Measurements from ENCODE around the gene TPSB2. TPM values are rescaled to one million over a fixed set of nuclear protein-coding genes. Genes with fewer than 3 reads are reported as not detected.

TPSB2 gene
- polyA plus RNA-seq, 1 experiment: not detected

DNA sequence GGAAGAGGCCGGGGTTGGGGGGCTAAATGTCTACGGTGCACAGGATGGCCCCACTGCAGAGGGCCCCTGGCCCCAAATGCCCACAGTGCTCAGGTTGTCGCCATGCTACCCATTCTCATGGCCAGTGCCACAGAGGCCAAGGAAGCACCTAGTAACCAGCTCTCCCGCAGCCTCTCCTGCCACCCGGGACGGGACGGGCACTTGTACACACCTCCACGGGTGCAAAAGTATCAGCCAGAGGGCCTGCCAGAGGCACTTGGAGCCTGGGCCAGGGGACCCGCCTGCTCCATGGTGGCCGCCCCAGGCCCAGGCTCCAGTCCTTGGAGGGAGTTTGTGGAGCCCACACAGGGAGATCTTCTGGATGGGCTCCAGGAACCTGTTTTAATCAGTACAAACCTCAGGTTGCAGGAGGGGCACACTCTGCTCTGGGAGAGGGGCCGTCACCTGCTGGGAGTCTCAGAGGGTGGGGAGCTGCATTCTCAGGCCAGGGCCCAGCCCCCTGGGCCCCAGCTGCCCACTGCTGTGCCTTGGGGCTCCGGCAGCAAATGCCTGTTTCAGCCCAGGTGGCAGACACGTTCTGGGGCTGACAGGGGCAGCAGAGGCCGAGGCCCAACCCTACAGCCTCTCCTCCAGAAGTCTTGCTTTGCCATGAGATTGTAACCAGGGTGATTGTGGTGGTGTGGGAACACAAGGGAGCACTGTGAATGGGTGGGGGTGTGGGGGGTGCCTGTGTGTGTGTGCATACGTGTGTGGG lies 33.8 kb upstream of the TPSB2 start:
- TF ChIP-seq, protein P1, sequence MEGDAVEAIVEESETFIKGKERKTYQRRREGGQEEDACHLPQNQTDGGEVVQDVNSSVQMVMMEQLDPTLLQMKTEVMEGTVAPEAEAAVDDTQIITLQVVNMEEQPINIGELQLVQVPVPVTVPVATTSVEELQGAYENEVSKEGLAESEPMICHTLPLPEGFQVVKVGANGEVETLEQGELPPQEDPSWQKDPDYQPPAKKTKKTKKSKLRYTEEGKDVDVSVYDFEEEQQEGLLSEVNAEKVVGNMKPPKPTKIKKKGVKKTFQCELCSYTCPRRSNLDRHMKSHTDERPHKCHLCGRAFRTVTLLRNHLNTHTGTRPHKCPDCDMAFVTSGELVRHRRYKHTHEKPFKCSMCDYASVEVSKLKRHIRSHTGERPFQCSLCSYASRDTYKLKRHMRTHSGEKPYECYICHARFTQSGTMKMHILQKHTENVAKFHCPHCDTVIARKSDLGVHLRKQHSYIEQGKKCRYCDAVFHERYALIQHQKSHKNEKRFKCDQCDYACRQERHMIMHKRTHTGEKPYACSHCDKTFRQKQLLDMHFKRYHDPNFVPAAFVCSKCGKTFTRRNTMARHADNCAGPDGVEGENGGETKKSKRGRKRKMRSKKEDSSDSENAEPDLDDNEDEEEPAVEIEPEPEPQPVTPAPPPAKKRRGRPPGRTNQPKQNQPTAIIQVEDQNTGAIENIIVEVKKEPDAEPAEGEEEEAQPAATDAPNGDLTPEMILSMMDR (IDR thresholded peaks at IDR 0.05; ENCODE audit: insufficient read depth, low read depth, low read length): no peak
- Histone ChIP-seq H3K27me3 (ENCODE audit: control insufficient read depth, insufficient read depth, low read length) (peaks cover 22% of the 10 kb centered on the region), H3K36me3 (ENCODE audit: control insufficient read depth, insufficient read depth, low read length) (no peaks in the 10 kb centered on the region), H3K4me3 (ENCODE audit: low read depth, low read length) (no peak overlapping the region)
- ChIA-PET CTCF (interaction anchor here (1.3 kb wide), 1 partner anchor 15 kb away, joined by 3 read pairs; no protein-coding TSS in a partner anchor), POLR2A (no interaction called here)
- no peak for DNase-seq (ENCODE audit: low read depth)

DNA sequence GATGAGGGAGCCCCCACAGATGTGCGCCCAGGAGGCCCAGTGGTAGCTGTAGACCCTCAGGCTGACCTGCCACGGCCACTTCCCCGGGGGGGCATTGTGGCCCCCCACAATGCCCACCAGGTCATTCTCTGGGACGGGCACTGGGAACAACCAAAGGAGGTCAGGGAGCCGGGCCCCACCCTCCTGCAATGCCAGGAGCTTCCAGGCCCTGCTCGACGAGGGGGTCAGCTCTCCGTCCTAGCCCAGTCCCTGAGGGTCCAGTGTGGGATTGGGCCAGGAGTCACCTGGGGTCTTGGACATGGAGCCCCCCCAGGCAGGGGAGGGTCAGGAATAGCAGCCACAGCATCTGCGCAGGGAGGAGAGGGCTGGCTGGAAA lies 32.9 kb upstream of the TPSB2 start:
- H3K27me3 ChIP-seq (ENCODE audit: control insufficient read depth, insufficient read depth, low read length): peaks cover 22% of the 10 kb centered on the region
- ChIA-PET CTCF (interaction anchor here (1.3 kb wide), 1 partner anchor 15 kb away, joined by 3 read pairs; no protein-coding TSS in a partner anchor), POLR2A (no interaction called here)
- TF ChIP-seq, protein P1 (IDR thresholded peaks at IDR 0.05; ENCODE audit: insufficient read depth, low read depth, low read length): no peak
- DNase-seq (ENCODE audit: low read depth): no peak
- H3K36me3 ChIP-seq (ENCODE audit: control insufficient read depth, insufficient read depth, low read length): no peaks in the 10 kb centered on the region
- H3K4me3 ChIP-seq (ENCODE audit: low read depth, low read length): no peak overlapping the region

DNA sequence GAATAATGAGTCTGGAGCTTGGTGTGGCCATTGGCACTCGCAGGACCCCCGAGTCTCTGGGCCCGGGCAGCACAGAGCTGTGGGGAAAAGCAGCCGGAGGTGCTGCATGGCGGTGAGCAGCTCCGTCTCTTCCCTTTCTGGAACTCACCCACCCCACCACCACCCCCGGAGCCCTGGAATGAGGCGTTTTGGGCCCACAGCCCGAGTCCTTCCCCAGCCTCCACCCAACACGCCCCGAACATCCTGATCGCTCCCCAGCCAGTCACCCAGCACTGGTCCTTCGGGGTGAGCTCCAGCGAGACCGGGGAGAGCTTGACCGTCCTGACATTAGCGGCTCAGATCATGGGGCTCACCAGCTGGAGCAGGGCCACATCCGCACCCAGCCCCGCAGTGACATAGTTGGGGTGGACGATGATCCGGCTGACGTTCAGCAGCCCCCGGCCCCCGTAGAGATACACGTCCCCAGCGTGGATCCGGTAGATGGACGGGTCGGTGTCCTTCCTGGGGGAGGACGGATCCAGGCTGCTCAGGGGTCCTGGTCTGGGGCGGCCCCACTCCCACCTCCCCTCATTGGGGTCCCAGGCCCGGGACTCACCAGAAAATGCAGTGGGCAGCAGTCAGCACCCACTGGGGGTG lies 32.3 kb upstream of the TPSB2 start:
- Histone ChIP-seq H3K27me3 (ENCODE audit: control insufficient read depth, insufficient read depth, low read length) (peaks cover 22% of the 10 kb centered on the region), H3K36me3 (ENCODE audit: control insufficient read depth, insufficient read depth, low read length) (no peaks in the 10 kb centered on the region), H3K4me3 (ENCODE audit: low read depth, low read length) (no peak overlapping the region)
- TF ChIP-seq, protein P1 (IDR thresholded peaks at IDR 0.05; ENCODE audit: insufficient read depth, low read depth, low read length): no peak
- no peak for DNase-seq (ENCODE audit: low read depth)
- POLR2A ChIA-PET: no interaction called here
- CTCF ChIA-PET: interaction anchor here (1.3 kb wide), 1 partner anchor 16 kb away, joined by 3 read pairs; no protein-coding TSS in a partner anchor

DNA sequence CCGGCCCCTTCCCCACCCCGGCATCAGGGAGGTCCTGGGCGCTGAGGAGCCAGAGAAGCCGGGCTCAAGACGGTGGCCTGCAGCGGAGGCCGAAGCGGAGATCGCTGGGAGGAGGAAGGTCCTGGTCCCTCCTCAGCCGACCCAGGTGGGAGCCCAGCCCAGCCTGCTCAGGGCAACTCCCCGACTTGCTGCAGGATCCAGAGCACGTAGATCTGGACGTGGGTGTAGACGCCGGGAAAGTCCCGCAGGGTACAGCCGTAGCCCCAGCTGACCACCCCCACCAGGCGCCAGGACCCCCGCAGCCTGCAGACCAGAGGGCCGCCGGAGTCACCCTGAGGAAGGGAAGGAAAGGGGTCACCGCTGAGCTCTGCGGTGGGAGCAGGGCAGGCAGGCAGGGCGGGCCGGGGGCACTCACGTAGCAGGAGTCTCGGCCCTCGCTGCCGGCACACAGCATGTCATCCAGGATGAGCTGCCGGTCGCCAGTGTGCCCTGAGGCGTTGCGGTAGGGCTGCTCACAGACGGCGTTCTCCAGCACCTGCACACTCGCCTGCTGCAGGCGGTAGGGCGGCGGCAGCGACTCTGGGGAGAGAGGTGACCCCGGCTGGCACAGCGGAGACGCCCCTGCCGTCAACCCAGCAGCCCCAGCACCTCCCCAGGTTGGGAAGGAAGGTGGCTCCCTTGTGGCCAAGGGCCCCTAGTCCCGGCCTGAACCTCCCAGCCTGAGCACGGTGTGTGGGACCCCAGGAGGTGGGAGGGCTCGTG lies 31.3 kb upstream of the TPSB2 start:
- TF ChIP-seq, protein P1 (IDR thresholded peaks at IDR 0.05; ENCODE audit: insufficient read depth, low read depth, low read length): no peak
- CTCF ChIA-PET: no interaction called here
- Histone ChIP-seq H3K36me3 (ENCODE audit: control insufficient read depth, insufficient read depth, low read length) (no peaks in the 10 kb centered on the region), H3K27me3 (ENCODE audit: control insufficient read depth, insufficient read depth, low read length) (peaks cover 22% of the 10 kb centered on the region), H3K4me3 (ENCODE audit: low read depth, low read length) (no peak overlapping the region)
- POLR2A ChIA-PET: no interaction called here
- DNase-seq (ENCODE audit: low read depth): no peak

DNA sequence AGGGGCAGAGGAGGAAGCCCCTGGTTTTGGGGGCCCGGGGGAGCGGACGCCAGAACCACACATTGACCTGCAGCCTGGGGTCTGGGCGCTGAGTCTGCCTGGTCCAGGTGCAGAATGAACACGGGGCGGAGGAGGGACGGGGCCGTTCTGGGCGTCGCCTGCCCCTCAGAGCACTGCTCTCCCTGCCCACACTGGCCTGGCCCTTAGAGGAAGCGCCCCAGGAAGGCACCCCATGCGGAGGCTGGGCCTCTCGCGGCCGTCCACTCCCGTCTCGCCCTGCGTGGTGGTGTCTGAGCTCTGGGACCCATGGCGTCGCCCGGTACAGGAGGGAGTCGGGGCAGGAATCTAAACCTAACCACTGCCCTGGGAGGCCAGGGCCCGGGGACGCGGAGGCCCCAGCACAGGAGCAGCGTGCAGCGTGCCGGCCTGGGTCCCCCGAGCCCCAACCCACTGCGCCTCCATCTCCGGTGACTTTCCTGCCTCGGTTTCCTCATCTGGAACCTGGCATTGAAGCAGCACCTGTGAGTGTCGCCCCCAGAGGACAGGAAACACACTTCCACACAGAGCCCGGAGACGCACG lies 30.2 kb upstream of the TPSB2 start:
- POLR2A ChIA-PET: no interaction called here
- no peak for DNase-seq (ENCODE audit: low read depth)
- Histone ChIP-seq H3K27me3 (ENCODE audit: control insufficient read depth, insufficient read depth, low read length) (peaks cover 22% of the 10 kb centered on the region), H3K4me3 (ENCODE audit: low read depth, low read length) (no peak overlapping the region), H3K36me3 (ENCODE audit: control insufficient read depth, insufficient read depth, low read length) (no peaks in the 10 kb centered on the region)
- CTCF ChIA-PET: no interaction called here
- TF ChIP-seq, protein P1 (IDR thresholded peaks at IDR 0.05; ENCODE audit: insufficient read depth, low read depth, low read length): no peak
